Activated CD4-positive, alpha-beta T cell treated with anti-CD3 and anti-CD28 coated beads for 36 hours (primary cell): ENCODE data around the gene GABPB2. TPM values are rescaled to one million over a fixed set of nuclear protein-coding genes. Genes with fewer than 3 reads are reported as not detected.

Experiments used
- ATAC-seq: fragments of 200-7000 bp; cut with Tn5 transposase; one replicate; pipeline ENCODE4 v1.10.0; 2021; ENCODE audit warnings: mild to moderate bottlenecking, moderate library complexity
- CTCF ChIA-PET: fragments of 350-600 bp; sonication (Branson Sonifier 250); formaldehyde crosslinking; loops from one replicate; lab custom pipeline; 2021; ENCODE audit warnings: antibody characterized with exemption; lab: Charles Lee
- POLR2A ChIA-PET: fragments of 350-600 bp; sonication (Branson Sonifier 250); formaldehyde crosslinking; loops from one replicate; lab custom pipeline; 2021; ENCODE audit warnings: antibody characterized with exemption, inconsistent platforms; lab: Charles Lee
- DNase-seq: peaks from one replicate; pipeline ENCODE4 v3.0.0-alpha.2; 2020
- H3K27ac Mint-ChIP-seq: one replicate; pipeline ENCODE4 v1.8.0; 2021; ENCODE audit warnings: mixed read lengths
- H3K27me3 Mint-ChIP-seq: one replicate; pipeline ENCODE4 v1.8.0; 2021; ENCODE audit warnings: mixed read lengths
- H3K36me3 Mint-ChIP-seq: one replicate; pipeline ENCODE4 v1.8.0; 2021; ENCODE audit warnings: low read depth, mixed read lengths
- H3K4me1 Mint-ChIP-seq: one replicate; pipeline ENCODE4 v1.8.0; 2021; ENCODE audit warnings: mixed read lengths
- H3K4me3 Mint-ChIP-seq: one replicate; pipeline ENCODE4 v1.8.0; 2021; ENCODE audit warnings: mild to moderate bottlenecking, moderate library complexity, mixed read lengths
- H3K9me3 Mint-ChIP-seq: one replicate; pipeline ENCODE4 v1.8.0; 2021; ENCODE audit warnings: low read depth, mixed read lengths
- intact Hi-C, 2 experiments: fragments of 100-400 bp; cut with DNase I in 1 of 2; cut with micrococcal nuclease in 1 of 2; formaldehyde crosslinking; loops; one replicate each; pipeline versions ENCODE4 v1.14.2 to v1.15.1; 2022 to 2024; cut with DNase I, micrococcal nuclease
- total RNA-seq, 2 experiments: library from RNA; stranded (reverse); gene quantifications; one replicate each; pipeline ENCODE4 v1.2.3, GENCODE V29; 2021

GABPB2 gene
- total RNA-seq, 2 experiments from 2014 or later = 16.6 to 19.2 TPM

- POLR2A ChIA-PET = interaction anchor here (0.5 to 1.6 kb wide), 12 partner anchors 10 to 440 kb away, joined by 3 to 7 read pairs (median 4); partner anchors contain the start of genes PSMD4, TNFAIP8L2 and VPS72
- Mint-ChIP-seq H3K9me3 (no peaks in the 10 kb centered on the region), H3K4me1 (peaks cover 14% of the 10 kb centered on the region), H3K4me3 (peak overlapping the region; percentile 68), H3K36me3 (no peaks in the 10 kb centered on the region), H3K27me3 (no peaks in the 10 kb centered on the region), H3K27ac (peak overlapping the region; percentile 64)
- CTCF ChIA-PET = interaction anchor here (0.6 to 2.5 kb wide), 21 partner anchors 10 to 714 kb away, joined by 3 to 17 read pairs (median 3); partner anchors contain the start of genes C1orf56, MINDY1 and TNFAIP8L2
- intact Hi-C loops = loop anchor here in 1 of 2 experiments (1.0 kb wide), 2 partner anchors 14 to 24 kb away; partner anchors contain the start of genes SEMA6C and TNFAIP8L2
- ATAC-seq (no peak), DNase-seq (peak; percentile 16)
Measured at GRCh38 chr1:151131701-151132334, 61.3 kb downstream of the GABPB2 start.

- ATAC-seq (no peak), DNase-seq (no peak)
- H3K4me1 Mint-ChIP-seq = peaks cover 14% of the 10 kb centered on the region
- H3K27ac Mint-ChIP-seq = no peak overlapping the region
- H3K4me3 Mint-ChIP-seq = peak overlapping the region; percentile 68
- H3K36me3 Mint-ChIP-seq = no peaks in the 10 kb centered on the region
- intact Hi-C loops = no loop called here
- H3K9me3 Mint-ChIP-seq = no peaks in the 10 kb centered on the region
- H3K27me3 Mint-ChIP-seq = no peaks in the 10 kb centered on the region
- ChIA-PET POLR2A (no interaction called here), CTCF (interaction anchor here (0.7 kb wide), 1 partner anchor 215 kb away, joined by 5 read pairs; no protein-coding TSS in a partner anchor)
Measured at GRCh38 chr1:151132335-151133017, 61.9 kb downstream of the GABPB2 start.

GRCh38 chr1:151133018-151133806 lies 62.7 kb downstream of the GABPB2 start:
- no peak for DNase-seq
- Mint-ChIP-seq H3K9me3 (no peaks in the 10 kb centered on the region), H3K27ac (no peak overlapping the region), H3K4me1 (peaks cover 14% of the 10 kb centered on the region), H3K27me3 (no peaks in the 10 kb centered on the region), H3K4me3 (no peak overlapping the region), H3K36me3 (no peaks in the 10 kb centered on the region)
- ChIA-PET POLR2A (interaction anchor here (0.6 kb wide), 1 partner anchor 583 kb away, joined by 5 read pairs; no protein-coding TSS in a partner anchor), CTCF (interaction anchor here (0.6 to 2.3 kb wide), 5 partner anchors 18 to 131 kb away, joined by 3 to 8 read pairs (median 3); partner anchors contain the start of gene TNFAIP8L2)
- no peak for ATAC-seq
- intact Hi-C loops = no loop called here

GRCh38 chr1:151134396-151134795 lies 63.8 kb downstream of the GABPB2 start:
- Mint-ChIP-seq H3K27me3 (no peaks in the 10 kb centered on the region), H3K27ac (no peak overlapping the region), H3K4me3 (no peak overlapping the region), H3K4me1 (peaks cover 14% of the 10 kb centered on the region), H3K9me3 (no peaks in the 10 kb centered on the region), H3K36me3 (no peaks in the 10 kb centered on the region)
- intact Hi-C loops = no loop called here
- ATAC-seq = no peak
- ChIA-PET POLR2A (no interaction called here), CTCF (interaction anchor here (0.6 to 2.3 kb wide), 6 partner anchors 9 to 272 kb away, joined by 3 to 8 read pairs (median 3); partner anchors contain the start of gene TNFAIP8L2)
- no peak for DNase-seq

GRCh38 chr1:151134991-151135390 lies 64.4 kb downstream of the GABPB2 start:
- H3K36me3 Mint-ChIP-seq = no peaks in the 10 kb centered on the region
- intact Hi-C loops = no loop called here
- no peak overlapping the region for H3K27ac Mint-ChIP-seq
- POLR2A ChIA-PET = no interaction called here
- CTCF ChIA-PET = interaction anchor here (0.6 to 2.3 kb wide), 4 partner anchors 9 to 272 kb away, joined by 3 to 8 read pairs (median 4); no protein-coding TSS in a partner anchor
- H3K4me3 Mint-ChIP-seq = no peak overlapping the region
- no peaks in the 10 kb centered on the region for H3K9me3 Mint-ChIP-seq
- ATAC-seq (no peak), DNase-seq (no peak)
- H3K27me3 Mint-ChIP-seq = no peaks in the 10 kb centered on the region
- H3K4me1 Mint-ChIP-seq = peaks cover 14% of the 10 kb centered on the region

- no peaks in the 10 kb centered on the region for H3K27me3 Mint-ChIP-seq
- no peak overlapping the region for H3K4me3 Mint-ChIP-seq
- H3K4me1 Mint-ChIP-seq = peaks cover 10% of the 10 kb centered on the region
- H3K27ac Mint-ChIP-seq = no peak overlapping the region
- DNase-seq (no peak), ATAC-seq (no peak)
- no peaks in the 10 kb centered on the region for H3K9me3 Mint-ChIP-seq
- POLR2A ChIA-PET = interaction anchor here (0.6 kb wide), 1 partner anchor 29 kb away, joined by 4 read pairs; no protein-coding TSS in a partner anchor
- CTCF ChIA-PET = interaction anchor here (0.6 to 2.3 kb wide), 3 partner anchors 8 to 36 kb away, joined by 3 to 8 read pairs (median 5); no protein-coding TSS in a partner anchor
- H3K36me3 Mint-ChIP-seq = no peaks in the 10 kb centered on the region
- intact Hi-C loops = no loop called here
Measured at GRCh38 chr1:151135433-151136385, 65.1 kb downstream of the GABPB2 start.

- CTCF ChIA-PET = no interaction called here
- H3K4me1 Mint-ChIP-seq = no peaks in the 10 kb centered on the region
- H3K27ac Mint-ChIP-seq = no peak overlapping the region
- no peaks in the 10 kb centered on the region for H3K36me3 Mint-ChIP-seq
- ATAC-seq = no peak
- intact Hi-C loops = no loop called here
- no peaks in the 10 kb centered on the region for H3K27me3 Mint-ChIP-seq
- H3K9me3 Mint-ChIP-seq = no peaks in the 10 kb centered on the region
- H3K4me3 Mint-ChIP-seq = no peak overlapping the region
- DNase-seq = no peak
- POLR2A ChIA-PET = no interaction called here
Measured at GRCh38 chr1:151137789-151138188, 67.2 kb downstream of the GABPB2 start.

- ATAC-seq (no peak), DNase-seq (no peak)
- Mint-ChIP-seq H3K4me3 (no peak overlapping the region), H3K36me3 (no peaks in the 10 kb centered on the region), H3K9me3 (no peaks in the 10 kb centered on the region), H3K27ac (no peak overlapping the region), H3K4me1 (peaks cover 10% of the 10 kb centered on the region), H3K27me3 (no peaks in the 10 kb centered on the region)
- intact Hi-C loops = no loop called here
- ChIA-PET POLR2A (interaction anchor here (1.0 kb wide), 1 partner anchor 11 kb away, joined by 3 read pairs; no protein-coding TSS in a partner anchor), CTCF (interaction anchor here (0.6 to 3.0 kb wide), 5 partner anchors 12 to 109 kb away, joined by 3 to 9 read pairs (median 4); no protein-coding TSS in a partner anchor)
Measured at GRCh38 chr1:151142411-151143056, 72.0 kb downstream of the GABPB2 start.

- POLR2A ChIA-PET = interaction anchor here (1.0 kb wide), 1 partner anchor 14 kb away, joined by 3 read pairs; the partner anchor contains the start of gene TNFAIP8L2
- intact Hi-C loops = no loop called here
- ATAC-seq (no peak), DNase-seq (no peak)
- CTCF ChIA-PET = interaction anchor here (1.2 to 3.0 kb wide), 3 partner anchors 12 to 41 kb away, joined by 3 to 9 read pairs (median 4); no protein-coding TSS in a partner anchor
- H3K27ac Mint-ChIP-seq = no peak overlapping the region
- no peaks in the 10 kb centered on the region for H3K9me3 Mint-ChIP-seq
- no peak overlapping the region for H3K4me3 Mint-ChIP-seq
- no peaks in the 10 kb centered on the region for H3K27me3 Mint-ChIP-seq
- peaks cover 10% of the 10 kb centered on the region for H3K4me1 Mint-ChIP-seq
- no peaks in the 10 kb centered on the region for H3K36me3 Mint-ChIP-seq
Measured at GRCh38 chr1:151143057-151143435, 72.5 kb downstream of the GABPB2 start.
